GM12878 (cell line): ENCODE measurements around the gene GALNT12. TPM values are rescaled to one million over a fixed set of nuclear protein-coding genes. Genes with fewer than 3 reads are reported as not detected.

ENCODE experiments used
- ATAC-seq: fragments of 200-7000 bp; cut with Tn5 transposase; 3 replicates; pipeline ENCODE4 v1.9.1; 2020; ENCODE audit warnings: mild to moderate bottlenecking, moderate library complexity
- BruUV-seq: library from RNA; stranded (reverse); fragments of 400-500 nt; replicated peaks from 2 replicates; lab custom pipeline; 2021; lab: Mats Ljungman, UMichigan
- CTCF ChIA-PET: fragments of 300-600 bp; sonication (Branson Sonifier 250); formaldehyde crosslinking; extraction: SDS; loops from one replicate; lab custom pipeline; 2021; ENCODE audit warnings: inconsistent platforms; lab: Yijun Ruan, JAX
- POLR2A ChIA-PET: fragments of 350-600 bp; formaldehyde crosslinking; extraction: SDS; loops from one replicate; lab custom pipeline; 2021; ENCODE audit warnings: inconsistent platforms; lab: Charles Lee
- RAD21 ChIA-PET: fragments of 300-600 bp; sonication (Branson Sonifier 250); formaldehyde crosslinking; loops from one replicate; lab custom pipeline; 2023; ENCODE audit warnings: antibody characterized with exemption; ENCODE audit not compliant: unreplicated experiment; lab: Charles Lee
- SMC1A ChIA-PET: fragments of 300-600 bp; sonication (Branson Sonifier 250); formaldehyde crosslinking; loops from one replicate; lab custom pipeline; 2023; ENCODE audit not compliant: unreplicated experiment, uncharacterized antibody; lab: Charles Lee
- DNase-seq: peaks from one replicate; pipeline ENCODE4 v3.0.0-alpha.2; 2011; ENCODE audit warnings: low read depth, low spot score
- FAIRE-seq: peaks from 3 replicates; lab custom pipeline; 2011; peaks lifted over from hg19 to GRCh38; lab: Jason Lieb, UNC
- H2AFZ ChIP-seq: 2 replicates; pipeline ENCODE4 v1.6.0; 2011; ENCODE audit warnings: low read depth, low read length, control low read depth; ENCODE audit not compliant: control insufficient read depth
- H3K27ac ChIP-seq: 2 replicates; pipeline ENCODE4 v1.5.1; 2011; ENCODE audit warnings: control low read depth; ENCODE audit not compliant: control insufficient read depth, insufficient read depth
- H3K27me3 ChIP-seq, 2 experiments: replicated peaks in 1 of 2; 2 replicates each; pipeline versions ENCODE4 v1.6.0 to v1.6.1; 2011; ENCODE audit warnings: low read length in 1 of 2; ENCODE audit not compliant: control insufficient read depth in 2 of 2, insufficient read depth in 2 of 2
- H3K36me3 ChIP-seq, 2 experiments: 2 replicates each; pipeline ENCODE4 v1.5.1; 2011; ENCODE audit warnings: low read length in 1 of 2; ENCODE audit not compliant: control insufficient read depth in 2 of 2, insufficient read depth in 2 of 2
- H3K4me1 ChIP-seq: 2 replicates; pipeline ENCODE4 v1.6.1; 2011; ENCODE audit warnings: mild to moderate bottlenecking, low read length, moderate library complexity, mixed read lengths; ENCODE audit not compliant: control insufficient read depth, insufficient read depth
- H3K4me2 ChIP-seq: 2 replicates; pipeline ENCODE4 v1.6.0; 2011; ENCODE audit warnings: control low read depth; ENCODE audit not compliant: control insufficient read depth, insufficient read depth
- H3K4me3 ChIP-seq: fragments of 200-600 bp; sonication (generic); 2 replicates; pipeline ENCODE4 v1.5.1; 2016
- H3K79me2 ChIP-seq: 2 replicates; pipeline ENCODE4 v1.6.0; 2011; ENCODE audit warnings: low read length; ENCODE audit not compliant: control insufficient read depth, insufficient read depth
- H3K9ac ChIP-seq: 2 replicates; pipeline ENCODE4 v1.8.0; 2011; ENCODE audit warnings: low read length, control low read depth, mixed read lengths; ENCODE audit not compliant: control insufficient read depth, insufficient read depth
- H3K9me3 ChIP-seq: replicated peaks from 3 replicates; pipeline ENCODE4 v1.5.1; 2011; ENCODE audit warnings: mild to moderate bottlenecking, low read length; ENCODE audit not compliant: control insufficient read depth, insufficient read depth
- H4K20me1 ChIP-seq: 2 replicates; pipeline ENCODE4 v1.6.0; 2011; ENCODE audit not compliant: control insufficient read depth, insufficient read depth
- ATF3 ChIP-seq: IDR thresholded peaks from 2 replicates; pipeline ENCODE4 v1.6.1; 2011; ENCODE audit warnings: low read depth, mild to moderate bottlenecking, low read length, moderate library complexity, borderline replicate concordance; ENCODE audit errors: extremely low read depth
- BRCA1 ChIP-seq: IDR thresholded peaks from 2 replicates; pipeline ENCODE4 v1.6.1; 2011; ENCODE audit warnings: low read depth, low read length, improper control_type of control experiment
- CEBPB ChIP-seq, 2 experiments: fragments of 150-350 bp in 1 of 2; IDR thresholded peaks; 2 replicates each; pipeline ENCODE4 v1.6.1; 2012 to 2014; ENCODE audit warnings: low read depth in 2 of 2, low read length in 2 of 2, borderline replicate concordance in 1 of 2, inconsistent platforms in 1 of 2
- E2F4 ChIP-seq: IDR thresholded peaks from 2 replicates; pipeline ENCODE4 v1.6.1; 2012; ENCODE audit warnings: low read depth, low read length, improper control_type of control experiment
- EED ChIP-seq: sonication (generic); IDR thresholded peaks from 2 replicates; pipeline ENCODE4 v1.6.1; 2016; ENCODE audit warnings: antibody characterized with exemption, low read depth
- EGR1 ChIP-seq, 2 experiments: IDR thresholded peaks; 1 replicate in 1 of 2; 2 replicates in 1 of 2; pipeline ENCODE4 v1.6.1; 2011 to 2012; ENCODE audit warnings: low read depth in 2 of 2, low read length in 2 of 2, borderline replicate concordance in 1 of 2, mild to moderate bottlenecking in 1 of 2, moderate library complexity in 1 of 2
- ELK1 ChIP-seq: IDR thresholded peaks from 2 replicates; pipeline ENCODE4 v1.6.1; 2012; ENCODE audit warnings: low read depth, low read length, improper control_type of control experiment
- IRF5 ChIP-seq: fragments of 450-650 bp; IDR thresholded peaks from 2 replicates; pipeline ENCODE4 v1.6.1; 2017; ENCODE audit warnings: borderline replicate concordance
- KDM1A ChIP-seq: fragments of 200-600 bp; sonication (generic); IDR thresholded peaks from 2 replicates; pipeline ENCODE4 v1.6.1; 2016; ENCODE audit warnings: borderline replicate concordance
- KLF5 ChIP-seq: fragments of 450-650 bp; IDR thresholded peaks from 2 replicates; pipeline ENCODE4 v1.6.1; 2014; ENCODE audit warnings: mild to moderate bottlenecking; ENCODE audit not compliant: partially characterized antibody
- MTA2 ChIP-seq: fragments of 450-650 bp; IDR thresholded peaks from 2 replicates; pipeline ENCODE4 v1.6.1; 2016; ENCODE audit warnings: low read depth, mild to moderate bottlenecking, moderate library complexity
- PKNOX1 ChIP-seq: fragments of 450-650 bp; IDR thresholded peaks from 2 replicates; pipeline ENCODE4 v1.6.1; 2016; ENCODE audit warnings: mild to moderate bottlenecking
- PML ChIP-seq: IDR thresholded peaks from 2 replicates; pipeline ENCODE4 v1.6.1; 2012; ENCODE audit warnings: low read length, inconsistent platforms
- RCOR1 ChIP-seq: conservative IDR thresholded peaks from 2 replicates; pipeline ENCODE4 v1.6.1; 2012; ENCODE audit warnings: low read depth, low read length, improper control_type of control experiment
- SMAD1 ChIP-seq: fragments of 450-650 bp; IDR thresholded peaks from 2 replicates; pipeline ENCODE4 v1.6.1; 2018; ENCODE audit warnings: mild to moderate bottlenecking, low read depth; ENCODE audit not compliant: partially characterized antibody
- WGBS: methylation state at CpG from one replicate; pipeline ENCODE4 v1.1.6; 2016; ENCODE audit warnings: low lambda C conversion rate; ENCODE audit not compliant: insufficient replicate concordance, insufficient coverage; ENCODE audit errors: missing lambda C conversion rate; 5-methylcytosine and 5-hydroxymethylcytosine counted together
- in situ Hi-C: fragments of 300-500 bp; cut with MboI; formaldehyde crosslinking; loops from 9 replicates; pipeline ENCODE4 v1.14.3; 2018; ENCODE audit warnings: mixed read lengths
- intact Hi-C: fragments of 100-400 bp; cut with micrococcal nuclease; formaldehyde crosslinking; loops from one replicate; pipeline ENCODE4 v1.14.2; 2022; ENCODE audit not compliant: unreplicated experiment
- polyA plus RNA-seq, 11 experiments: library from polyadenylated mRNA; depleted of rRNA in 4 of 11; unstranded in 6 of 11; stranded (reverse) in 5 of 11; fragments of >200 nt; fragmentation: Nextera tagmentation in 4 of 11; fragmentation: Illumina TruSeq in 1 of 11; extraction: Ambion mirVana in 4 of 11; extraction: Trizol in 1 of 11; gene quantifications; 1 replicate in 1 of 11; 2 replicates in 10 of 11; pipeline versions ENCODE4 v1.2.1 to v1.2.3, GENCODE V29; 2011 to 2016; ENCODE audit warnings: inconsistent platforms in 2 of 11, missing spikeins in 2 of 11, low read depth in 1 of 11
- total RNA-seq, 4 experiments: library from RNA; depleted of rRNA in 3 of 4; stranded (reverse); fragments of >200 nt in 3 of 4; fragmentation: Illumina TruSeq in 1 of 4; extraction: Trizol in 1 of 4; gene quantifications; 2 replicates each; pipeline versions ENCODE4 v1.2.1 to v1.2.3, GENCODE V29; 2013 to 2021

Gene GALNT12
- total and polyA plus RNA-seq, 10 of the 15 experiments (the other 5 are each of a cell fraction or from before 2014, with no cell fraction given), result 0.13 to 5.3 (median 3.2) TPM

GRCh38 chr9:98877311-98877710, 69.8 kb downstream of the GALNT12 start (continued):
- no peak for TF ChIP-seq EGR1 (IDR thresholded peaks at IDR 0.05; ENCODE audit: borderline replicate concordance in 1 of 2, low read depth in 2 of 2, low read length in 2 of 2)
- TF ChIP-seq CEBPB (IDR thresholded peaks at IDR 0.05; ENCODE audit: borderline replicate concordance in 1 of 2, low read depth in 2 of 2, low read length in 2 of 2), result no peak

GRCh38 chr9:98879094-98879962, 71.9 kb downstream of the GALNT12 start:
- ChIA-PET SMC1A (no interaction called here), RAD21 (no interaction called here), POLR2A (no interaction called here), CTCF (no interaction called here)
- Histone ChIP-seq H3K27ac (no peak overlapping the region), H4K20me1 (no peaks in the 10 kb centered on the region), H3K4me2 (no peak overlapping the region), H3K4me3 (no peak overlapping the region), H3K36me3 (no peaks in the 10 kb centered on the region), H3K9me3 (no peaks in the 10 kb centered on the region), H3K27me3 (peaks cover 0 to 6% of the 10 kb centered on the region in 2 experiments; a peak in 2 of 4 replicates), H3K4me1 (no peaks in the 10 kb centered on the region), H3K79me2 (no peaks in the 10 kb centered on the region), H2AFZ (no peak overlapping the region), H3K9ac (no peak overlapping the region)
- TF ChIP-seq ELK1 (no peak), KLF5 (no peak), PML (no peak), PKNOX1 (no peak), BRCA1 (no peak), ATF3 (no peak), E2F4 (no peak), KDM1A (no peak), EED (no peak), MTA2 (no peak), IRF5 (no peak), RCOR1 (no peak), SMAD1 (no peak)
- no peak for DNase-seq
- in situ Hi-C loops, result no loop called here
- ATAC-seq, result no peak
- no TSS peak for BruUV-seq
- intact Hi-C loops, result no loop called here
- 28% methylated on average over 5 of the region's 5 CpGs for WGBS
- FAIRE-seq, result no peak
